Ovary (tissue), 3 donors: ENCODE results near the gene SUN1.

Experiments used
- CTCF ChIP-seq, 3 donors: fragments of 450-650 bp in 2 of 3; fragments of 200-600 bp in 1 of 3; IDR thresholded peaks; one replicate each; pipeline versions ENCODE4 v1.5.1 to v1.8.0; 2016 to 2022; ENCODE audit warnings: antibody characterized with exemption in 3 of 3, mild to moderate bottlenecking in 1 of 3
- EP300 ChIP-seq: sonication (generic); formaldehyde crosslinking; IDR thresholded peaks from one replicate; pipeline ENCODE4 v1.6.1; 2017; ENCODE audit warnings: antibody characterized with exemption
- POLR2A ChIP-seq: fragments of 450-650 bp; IDR thresholded peaks from one replicate; pipeline ENCODE4 v1.6.1; 2017; ENCODE audit warnings: antibody characterized with exemption, mild to moderate bottlenecking, moderate library complexity
- donor health status: DM: no; HTN: no; CAD: no.

GRCh38 chr7:794671-795329, 37.5 kb upstream of the SUN1 start:
- no peak for TF ChIP-seq CTCF (IDR thresholded peaks at IDR 0.05)
- no peak for TF ChIP-seq POLR2A
- TF ChIP-seq EP300, result no peak
